AG09309 (cell line): ENCODE results near the gene RENBP.

Source experiments
- DNase-seq: peaks from one replicate; pipeline ENCODE4 v3.0.0-alpha.2; 2010; ENCODE audit warnings: low read depth
- H3K4me3 ChIP-seq: 2 replicates; pipeline ENCODE4 v1.5.1; 2011; ENCODE audit warnings: mild to moderate bottlenecking, low read depth, low read length, moderate library complexity; ENCODE audit not compliant: control insufficient read depth
- TF ChIP-seq, protein P1 (sequence below): IDR thresholded peaks from 2 replicates; pipeline ENCODE4 v1.5.1; 2011; ENCODE audit warnings: mild to moderate bottlenecking, low read depth, low read length, inconsistent platforms; ENCODE audit not compliant: insufficient read depth, control insufficient read depth; ENCODE audit errors: missing control alignments

RENBP gene

GRCh38 chrX:153941336-153942252 lies 2.8 kb downstream of the RENBP start:
- no peak overlapping the region for H3K4me3 ChIP-seq
- DNase-seq: no peak
- TF ChIP-seq, protein P1, sequence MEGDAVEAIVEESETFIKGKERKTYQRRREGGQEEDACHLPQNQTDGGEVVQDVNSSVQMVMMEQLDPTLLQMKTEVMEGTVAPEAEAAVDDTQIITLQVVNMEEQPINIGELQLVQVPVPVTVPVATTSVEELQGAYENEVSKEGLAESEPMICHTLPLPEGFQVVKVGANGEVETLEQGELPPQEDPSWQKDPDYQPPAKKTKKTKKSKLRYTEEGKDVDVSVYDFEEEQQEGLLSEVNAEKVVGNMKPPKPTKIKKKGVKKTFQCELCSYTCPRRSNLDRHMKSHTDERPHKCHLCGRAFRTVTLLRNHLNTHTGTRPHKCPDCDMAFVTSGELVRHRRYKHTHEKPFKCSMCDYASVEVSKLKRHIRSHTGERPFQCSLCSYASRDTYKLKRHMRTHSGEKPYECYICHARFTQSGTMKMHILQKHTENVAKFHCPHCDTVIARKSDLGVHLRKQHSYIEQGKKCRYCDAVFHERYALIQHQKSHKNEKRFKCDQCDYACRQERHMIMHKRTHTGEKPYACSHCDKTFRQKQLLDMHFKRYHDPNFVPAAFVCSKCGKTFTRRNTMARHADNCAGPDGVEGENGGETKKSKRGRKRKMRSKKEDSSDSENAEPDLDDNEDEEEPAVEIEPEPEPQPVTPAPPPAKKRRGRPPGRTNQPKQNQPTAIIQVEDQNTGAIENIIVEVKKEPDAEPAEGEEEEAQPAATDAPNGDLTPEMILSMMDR: no peak

- TF ChIP-seq, protein P1: no peak
- no peak overlapping the region for H3K4me3 ChIP-seq
- no peak for DNase-seq
Observed at GRCh38 chrX:153939573-153939972, 4.9 kb downstream of the RENBP start.

DNA sequence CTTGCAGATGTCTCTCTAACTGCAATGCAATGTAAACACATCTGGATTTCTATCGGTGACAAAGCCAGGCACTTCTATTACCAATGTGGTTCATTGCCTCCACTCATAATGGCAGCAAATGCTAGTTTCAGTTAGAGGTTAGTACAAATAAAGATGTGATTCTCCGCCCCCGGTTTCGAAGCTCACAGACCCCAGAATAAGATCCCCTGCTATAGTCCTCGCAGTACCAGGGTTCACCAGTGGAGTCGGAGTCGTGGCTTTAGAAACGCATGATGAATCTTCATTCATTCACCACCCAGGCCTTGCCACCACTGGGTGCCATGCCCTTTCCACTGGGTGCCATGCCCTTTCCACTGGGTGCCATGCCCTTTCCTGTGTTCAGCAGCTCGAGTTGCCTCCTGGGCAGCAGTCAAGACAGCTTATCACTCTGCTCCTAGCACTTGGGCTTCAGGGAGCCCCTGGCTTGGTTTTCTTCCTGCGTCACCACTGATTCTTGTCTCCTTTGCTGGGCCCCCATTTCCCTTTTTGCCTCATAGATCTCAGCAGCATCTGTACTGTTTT lies 6.1 kb downstream of the RENBP start:
- TF ChIP-seq, protein P1: no peak
- DNase-seq: no peak
- H3K4me3 ChIP-seq: no peak overlapping the region

- TF ChIP-seq, protein P1: no peak
- H3K4me3 ChIP-seq: no peak overlapping the region
- DNase-seq: no peak
Observed at GRCh38 chrX:153937056-153937455, 7.4 kb downstream of the RENBP start.

DNA sequence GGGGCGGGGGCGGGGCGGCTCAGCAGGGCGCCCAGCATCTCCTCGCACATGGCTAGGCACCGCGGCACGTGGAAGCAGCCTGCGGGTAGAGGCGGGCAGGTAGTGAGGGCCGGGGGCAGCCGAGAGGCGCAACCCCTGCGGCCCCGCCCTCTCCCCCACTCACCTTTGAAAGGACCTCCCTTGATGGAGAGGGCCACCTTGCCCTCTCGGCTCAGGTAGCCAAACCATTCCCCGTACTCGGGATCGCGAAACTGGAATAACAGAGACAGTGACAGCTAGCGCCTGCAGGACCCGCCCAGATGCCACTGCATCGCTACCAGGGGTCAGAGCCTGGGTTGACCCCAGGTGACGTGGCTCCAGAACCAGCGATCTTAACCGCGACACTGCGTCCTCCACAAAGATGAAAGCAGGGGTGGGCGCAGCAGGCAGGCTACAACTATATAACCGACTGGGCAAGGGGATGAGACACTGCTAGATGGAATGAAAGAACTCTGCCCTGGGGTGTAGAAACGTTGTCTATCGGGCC lies 9.1 kb downstream of the RENBP start:
- peak overlapping the region; percentile 30 for H3K4me3 ChIP-seq
- TF ChIP-seq, protein P1: no peak
- DNase-seq: no peak

DNA sequence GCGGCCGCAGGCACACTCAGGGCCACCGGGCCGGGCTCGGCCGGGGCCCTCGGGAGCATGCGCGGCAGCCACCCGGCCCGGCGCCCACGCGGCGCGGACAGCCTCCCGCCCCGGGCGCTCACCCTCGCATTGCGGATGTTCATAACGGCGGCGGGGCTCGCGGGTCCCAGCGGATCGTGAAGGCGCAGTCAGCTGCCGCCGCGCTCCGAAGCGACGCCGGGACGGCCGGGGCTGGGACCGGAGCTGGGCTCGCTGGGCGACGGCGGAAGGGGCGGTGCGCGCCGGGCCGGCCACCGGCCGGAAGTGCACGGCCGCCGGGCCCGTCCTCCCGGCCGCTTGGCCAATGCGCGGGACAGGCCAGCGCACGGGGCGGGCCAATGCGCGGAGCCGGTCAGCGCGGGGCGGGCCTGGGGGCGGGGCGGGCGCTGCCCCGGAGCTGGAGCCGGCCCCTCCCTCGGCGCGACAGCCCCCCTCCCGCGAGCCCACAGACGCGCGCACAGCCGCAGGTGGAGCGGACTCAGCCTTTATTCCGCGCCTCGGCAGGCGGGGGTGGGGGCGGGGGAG lies 9.6 kb downstream of the RENBP start, which contains the start of gene NAA10:
NAA10 (minus strand) TSS at position 276 of the 564 bp plus-strand sequence; CDS start at position 143, 133 bp downstream.
- no peak for DNase-seq
- TF ChIP-seq, protein P1: no peak
- peak within 1 kb of the TSS; percentile 68 for H3K4me3 ChIP-seq
